Subcutaneous abdominal adipose tissue (tissue), 5 donors: ENCODE results near the gene SP2.

ENCODE experiments used
- H3K27ac ChIP-seq: one replicate; pipeline ENCODE4 v1.7.0; 2013; ENCODE audit warnings: low read depth, mild to moderate bottlenecking, inconsistent platforms, low read length, moderate library complexity
- H3K27me3 ChIP-seq, 5 donors: one replicate each; pipeline ENCODE4 v1.7.0; 2013; ENCODE audit warnings: low read length in 5 of 5, inconsistent platforms in 1 of 5; ENCODE audit not compliant: control insufficient read depth in 5 of 5, insufficient read depth in 4 of 5
- H3K36me3 ChIP-seq, 5 donors: one replicate each; pipeline ENCODE4 v1.7.0; 2013; ENCODE audit warnings: low read length in 5 of 5; ENCODE audit not compliant: control insufficient read depth in 5 of 5, insufficient read depth in 5 of 5
- H3K4me1 ChIP-seq, 5 donors: one replicate each; pipeline ENCODE4 v1.7.0; 2013; ENCODE audit warnings: low read length in 5 of 5, mild to moderate bottlenecking in 3 of 5, moderate library complexity in 1 of 5; ENCODE audit not compliant: control insufficient read depth in 5 of 5, insufficient read depth in 5 of 5
- H3K4me3 ChIP-seq, 5 donors: one replicate each; pipeline ENCODE4 v1.7.0; 2013; ENCODE audit warnings: low read length in 5 of 5, low read depth in 1 of 5
- H3K9ac ChIP-seq, 5 donors: one replicate each; pipeline ENCODE4 v1.7.0; 2013; ENCODE audit warnings: low read length in 5 of 5, mild to moderate bottlenecking in 4 of 5, moderate library complexity in 3 of 5
- H3K9me3 ChIP-seq, 5 donors: one replicate each; pipeline ENCODE4 v1.7.0; 2013; ENCODE audit warnings: low read length in 5 of 5; ENCODE audit not compliant: control insufficient read depth in 5 of 5
- donor health status: healthy.
- donor health status: healthy.
- donor health status: healthy.
- donor health status: healthy.
- donor health status: healthy.

The SP2 gene

DNA sequence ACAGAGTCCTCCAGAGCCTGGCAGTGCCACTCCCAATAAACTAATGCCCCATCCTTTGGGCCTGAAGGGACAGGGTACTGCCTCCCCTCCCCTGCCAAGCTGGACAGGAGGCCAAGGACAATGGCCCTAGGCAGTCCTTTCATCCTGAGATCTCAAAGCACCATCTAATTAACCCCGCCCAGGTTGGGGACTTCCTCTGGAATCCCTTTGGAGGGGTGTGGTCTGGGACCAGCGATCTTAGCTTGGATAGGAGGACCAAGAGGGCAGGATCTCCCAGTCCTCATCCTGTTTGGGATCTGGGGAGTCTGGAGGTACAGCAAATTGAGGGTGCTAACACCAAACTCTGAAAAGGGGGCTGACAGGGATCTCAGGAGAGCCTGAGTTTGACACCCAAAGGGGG, 26.9 kb upstream of the SP2 start:
- Histone ChIP-seq H3K9ac (no peak overlapping the region), H3K9me3 (no peaks in the 10 kb centered on the region), H3K36me3 (no peaks in the 10 kb centered on the region), H3K27me3 (peaks cover 30 to 70% (median 48%) of the 10 kb centered on the region in 5 donors), H3K4me3 (no peak overlapping the region), H3K27ac (no peak overlapping the region), H3K4me1 (peaks cover 0 to 6% (median 0%) of the 10 kb centered on the region in 5 donors)

DNA sequence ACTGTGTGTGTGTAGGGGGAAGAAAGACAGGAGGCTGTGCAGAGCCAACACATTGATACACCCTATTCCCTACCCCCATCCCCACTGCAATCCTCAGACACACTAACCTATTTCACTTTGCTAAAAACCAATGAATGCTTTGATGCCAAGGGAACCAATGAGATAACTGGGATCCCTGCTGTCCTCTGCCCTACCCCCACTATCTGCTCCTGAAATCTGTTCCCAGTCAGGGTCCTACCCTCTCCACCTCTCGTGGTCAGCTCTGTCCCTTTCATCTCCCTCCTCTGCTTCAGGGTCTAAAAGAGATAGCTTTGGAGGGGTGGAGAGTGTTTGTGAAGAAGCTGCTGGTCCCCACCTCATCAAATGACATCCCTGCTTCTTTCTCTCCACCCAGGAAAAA, 26.0 kb upstream of the SP2 start:
- H3K9ac ChIP-seq: no peak overlapping the region
- H3K4me1 ChIP-seq: peaks cover 0 to 8% (median 1%) of the 10 kb centered on the region in 5 donors
- H3K4me3 ChIP-seq: no peak overlapping the region
- peaks cover 30 to 65% (median 43%) of the 10 kb centered on the region in 5 donors for H3K27me3 ChIP-seq
- no peaks in the 10 kb centered on the region for H3K36me3 ChIP-seq
- H3K9me3 ChIP-seq: no peaks in the 10 kb centered on the region
- H3K27ac ChIP-seq: no peak overlapping the region

DNA sequence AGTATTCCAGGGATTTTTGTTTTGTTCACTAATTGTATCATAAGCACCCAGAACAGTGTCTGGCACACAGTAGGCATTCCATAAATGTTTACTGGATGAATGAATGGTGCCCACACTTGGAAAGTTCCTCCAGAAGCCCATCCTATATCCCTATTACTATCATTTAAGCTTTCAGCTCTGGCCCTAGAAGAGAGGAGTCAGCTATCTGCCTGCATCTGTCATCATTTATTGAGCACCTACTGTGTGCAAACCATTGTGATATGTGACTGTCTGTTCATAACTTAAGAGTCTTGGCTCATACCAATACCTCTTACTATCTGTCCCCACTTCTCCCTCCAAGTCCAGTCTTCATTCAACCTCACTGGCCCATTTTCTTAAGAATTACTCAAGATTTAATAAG, 25.0 kb upstream of the SP2 start:
- Histone ChIP-seq H3K9me3 (no peaks in the 10 kb centered on the region), H3K4me1 (peaks cover 3 to 18% (median 11%) of the 10 kb centered on the region in 5 donors), H3K27ac (no peak overlapping the region), H3K27me3 (peaks cover 30 to 61% (median 42%) of the 10 kb centered on the region in 5 donors), H3K4me3 (no peak overlapping the region), H3K9ac (no peak overlapping the region), H3K36me3 (no peaks in the 10 kb centered on the region)

DNA sequence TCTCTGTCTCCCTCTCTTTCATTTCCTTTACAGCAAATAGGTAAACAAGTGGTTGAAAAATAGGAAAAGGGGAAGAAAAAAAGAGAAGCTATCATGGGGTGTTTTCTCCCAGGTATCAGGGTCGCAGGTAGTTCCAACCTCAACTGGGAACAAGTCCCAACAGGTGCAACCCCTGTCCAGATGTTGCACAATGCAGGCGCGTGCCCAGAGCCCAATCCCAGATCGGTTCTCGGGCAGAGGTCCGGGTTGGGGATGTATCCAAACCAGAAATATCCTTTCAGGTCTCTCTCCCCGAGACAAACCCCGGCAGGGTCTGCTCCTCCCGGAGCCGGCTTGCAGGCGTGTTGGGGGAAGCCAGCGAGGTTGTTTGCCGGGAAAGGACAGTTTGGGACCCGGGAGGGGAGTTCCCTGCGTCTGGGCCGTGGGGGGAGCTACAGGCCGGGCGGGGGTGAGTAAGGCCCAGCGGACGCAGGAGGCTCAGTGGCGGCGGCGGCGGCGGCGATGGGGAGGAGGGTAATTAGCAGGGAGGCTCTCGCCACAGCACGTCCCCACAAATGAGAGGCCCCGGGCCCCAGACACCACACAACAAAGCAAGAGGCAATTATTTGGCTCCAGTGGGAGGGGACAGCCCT, 23.9 kb upstream of the SP2 start:
- no peak overlapping the region for H3K9ac ChIP-seq
- H3K9me3 ChIP-seq: no peaks in the 10 kb centered on the region
- peaks cover 3 to 21% (median 12%) of the 10 kb centered on the region in 5 donors for H3K4me1 ChIP-seq
- peaks cover 24 to 51% (median 31%) of the 10 kb centered on the region in 5 donors for H3K27me3 ChIP-seq
- no peak overlapping the region for H3K27ac ChIP-seq
- H3K36me3 ChIP-seq: no peaks in the 10 kb centered on the region
- no peak overlapping the region for H3K4me3 ChIP-seq

DNA sequence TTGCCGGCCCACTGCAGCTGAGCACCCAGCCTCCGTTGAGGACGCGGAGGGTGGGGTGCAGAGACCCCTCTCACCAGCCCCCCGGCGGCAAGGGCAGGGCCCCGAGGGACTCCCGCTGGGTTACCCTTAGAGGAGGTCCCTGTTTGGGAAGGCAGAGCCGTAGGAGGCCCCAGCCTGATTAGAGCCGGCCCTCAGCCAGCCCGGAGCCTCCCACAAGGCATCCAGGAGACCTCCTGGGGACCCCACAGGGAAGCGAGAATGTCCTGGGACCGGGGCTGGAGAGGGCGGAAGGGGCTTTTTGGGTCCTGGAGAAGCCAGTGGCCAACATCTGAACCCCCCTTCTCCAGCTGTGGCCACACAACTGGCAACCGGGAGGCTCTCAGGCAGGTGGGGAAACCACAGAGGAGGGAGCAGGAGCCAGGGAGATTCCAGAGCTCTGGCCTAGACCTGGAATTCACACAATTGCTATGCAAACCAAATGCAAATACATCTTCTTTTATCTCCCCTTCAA, 23.3 kb upstream of the SP2 start:
- no peaks in the 10 kb centered on the region for H3K36me3 ChIP-seq
- no peak overlapping the region for H3K27ac ChIP-seq
- H3K4me3 ChIP-seq: no peak overlapping the region
- no peak overlapping the region for H3K9ac ChIP-seq
- H3K4me1 ChIP-seq: peaks cover 3 to 21% (median 12%) of the 10 kb centered on the region in 5 donors
- H3K27me3 ChIP-seq: peaks cover 25 to 50% (median 31%) of the 10 kb centered on the region in 5 donors
- H3K9me3 ChIP-seq: no peaks in the 10 kb centered on the region

DNA sequence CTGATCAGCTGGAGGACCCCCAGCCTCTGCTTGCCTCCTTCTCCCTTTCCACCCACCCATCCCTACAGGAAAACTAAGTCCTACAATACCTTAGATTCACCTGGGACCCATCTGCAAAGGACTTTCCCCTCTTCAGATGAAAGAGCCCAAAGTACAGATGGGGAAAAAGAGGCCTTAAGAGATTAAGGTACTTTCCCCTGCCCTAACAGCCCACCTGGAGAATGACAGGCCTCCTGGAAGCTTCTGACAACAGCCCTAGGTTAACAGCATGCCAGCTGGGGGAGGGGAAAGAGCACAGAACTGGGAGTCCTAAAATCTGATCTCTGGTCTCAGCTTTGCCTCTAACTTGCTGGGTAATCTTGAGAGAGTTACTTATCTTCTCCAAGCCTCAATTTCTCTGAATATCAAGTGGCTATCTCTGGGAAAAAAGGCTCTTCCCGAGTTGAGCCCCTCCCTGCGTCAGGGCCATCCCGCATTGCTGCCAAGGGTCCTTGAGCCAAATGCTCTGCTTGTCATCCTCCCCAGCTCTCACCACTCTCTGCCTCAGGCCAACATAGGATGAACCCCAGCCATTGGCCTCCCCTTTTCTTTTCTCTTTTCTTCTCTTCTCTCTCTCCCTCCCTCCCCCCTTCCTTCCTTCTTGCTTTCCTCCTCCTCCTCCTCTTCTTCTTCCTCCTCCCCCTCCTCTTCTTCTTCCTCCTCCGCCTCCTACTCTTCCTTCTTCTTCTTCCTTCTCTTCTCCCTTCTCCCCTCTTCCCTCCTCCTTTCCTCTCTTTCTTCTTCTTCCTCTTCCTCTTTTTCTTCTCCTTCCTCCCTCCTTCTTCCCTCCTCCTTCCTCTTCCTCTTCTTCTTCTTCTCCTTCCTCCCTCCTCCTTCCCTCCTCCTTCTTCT, 22.6 kb upstream of the SP2 start:
- no peaks in the 10 kb centered on the region for H3K36me3 ChIP-seq
- H3K9ac ChIP-seq: no peak overlapping the region
- H3K9me3 ChIP-seq: no peaks in the 10 kb centered on the region
- H3K27ac ChIP-seq: no peak overlapping the region
- peaks cover 3 to 21% (median 12%) of the 10 kb centered on the region in 5 donors for H3K4me1 ChIP-seq
- H3K27me3 ChIP-seq: peaks cover 20 to 49% (median 30%) of the 10 kb centered on the region in 5 donors
- no peak overlapping the region for H3K4me3 ChIP-seq

DNA sequence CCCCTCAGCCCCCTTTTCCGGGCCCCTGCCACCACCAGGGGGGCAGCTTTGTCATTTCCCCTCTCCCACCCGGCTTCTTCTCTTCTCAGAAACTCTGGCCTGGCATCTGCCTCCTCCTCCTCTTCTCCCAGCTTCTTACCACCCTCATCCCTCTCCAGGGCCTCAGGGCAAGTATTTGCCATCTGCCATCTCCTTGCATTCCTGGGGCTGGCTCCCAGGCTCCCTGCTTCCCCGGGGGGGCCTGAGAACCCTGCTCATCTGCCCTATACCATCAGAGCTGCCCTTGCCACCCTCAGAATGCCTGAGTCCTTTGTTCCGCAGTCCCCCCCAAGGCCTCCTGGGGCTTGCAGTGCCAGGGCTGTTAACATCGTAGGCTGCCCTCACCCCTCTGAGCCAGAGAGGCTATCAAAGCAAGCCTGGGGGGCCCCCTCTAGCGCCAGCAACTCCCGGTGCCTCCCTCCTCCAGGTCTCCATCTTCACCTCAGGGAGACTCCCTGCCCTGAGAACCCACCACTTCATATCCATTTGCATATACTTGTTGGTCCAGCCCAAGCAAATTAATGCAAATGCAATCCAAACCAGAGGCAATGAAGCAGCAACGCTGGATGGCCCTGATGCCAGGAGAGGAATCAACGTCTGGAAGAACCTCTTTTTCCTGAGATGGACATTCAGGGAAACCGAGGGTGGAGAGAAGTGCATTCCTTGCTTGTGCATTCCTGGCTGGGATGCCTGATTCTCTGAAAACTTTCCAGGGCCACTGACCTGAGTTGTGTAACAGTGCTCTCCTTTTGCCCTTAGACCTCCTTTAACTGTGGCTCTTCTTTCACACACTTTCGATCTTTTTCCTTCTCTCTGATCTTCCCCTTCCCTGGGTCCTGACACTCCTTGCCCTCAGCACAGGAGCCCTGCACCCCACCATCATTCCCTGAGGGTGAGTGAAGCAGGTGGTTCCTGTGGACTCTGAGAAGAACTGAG, 20.7 kb upstream of the SP2 start:
- Histone ChIP-seq H3K9me3 (no peaks in the 10 kb centered on the region), H3K27ac (no peak overlapping the region), H3K4me1 (peaks cover 3 to 21% (median 12%) of the 10 kb centered on the region in 5 donors), H3K4me3 (peak overlapping the region in 1 of 5 donors; percentile 13), H3K9ac (peak overlapping the region in 1 of 5 donors; percentile 21), H3K36me3 (no peaks in the 10 kb centered on the region), H3K27me3 (peaks cover 13 to 38% (median 20%) of the 10 kb centered on the region in 5 donors)

GRCh38 chr17:47877368-47878034, 18.5 kb upstream of the SP2 start:
- Histone ChIP-seq H3K9me3 (no peaks in the 10 kb centered on the region), H3K27me3 (peaks cover 6 to 23% (median 11%) of the 10 kb centered on the region in 5 donors), H3K4me3 (no peak overlapping the region), H3K4me1 (peaks cover 8 to 23% (median 21%) of the 10 kb centered on the region in 5 donors), H3K27ac (no peak overlapping the region), H3K36me3 (no peaks in the 10 kb centered on the region), H3K9ac (no peak overlapping the region)
